NCI-H2081 (cell line): Measurements from ENCODE around the gene LTBP1.

Experiments used
- DNase-seq, 2 experiments: peaks; one replicate each; lab custom pipeline; 2025; lab: John Stamatoyannopoulos, UW

The LTBP1 gene

GRCh38 chr2:33118651-33119050, 171.9 kb downstream of the LTBP1 start:
- no peak for DNase-seq

GRCh38 chr2:33121416-33121815, 174.7 kb downstream of the LTBP1 start:
- DNase-seq: no peak

GRCh38 chr2:33121925-33122324, 175.2 kb downstream of the LTBP1 start:
- DNase-seq: no peak

- no peak for DNase-seq
Observed at GRCh38 chr2:33122726-33123125, 176.0 kb downstream of the LTBP1 start.

GRCh38 chr2:33123216-33123615, 176.5 kb downstream of the LTBP1 start:
- DNase-seq: no peak

GRCh38 chr2:33126552-33126951, 179.8 kb downstream of the LTBP1 start:
- DNase-seq: no peak

GRCh38 chr2:33126958-33127357, 180.2 kb downstream of the LTBP1 start:
- DNase-seq: no peak

- DNase-seq: no peak
Observed at GRCh38 chr2:33129263-33130053, 182.7 kb downstream of the LTBP1 start.

- DNase-seq: no peak
Observed at GRCh38 chr2:33130054-33130447, 183.3 kb downstream of the LTBP1 start.

- DNase-seq: no peak
Observed at GRCh38 chr2:33130544-33130943, 183.8 kb downstream of the LTBP1 start.

GRCh38 chr2:33131111-33131510, 184.4 kb downstream of the LTBP1 start:
- DNase-seq: no peak

- no peak for DNase-seq
Observed at GRCh38 chr2:33131749-33132148, 185.0 kb downstream of the LTBP1 start.

- no peak for DNase-seq
Observed at GRCh38 chr2:33133454-33133952, 186.8 kb downstream of the LTBP1 start.

- no peak for DNase-seq
Observed at GRCh38 chr2:33134086-33134771, 187.5 kb downstream of the LTBP1 start.

- DNase-seq: no peak
Observed at GRCh38 chr2:33134791-33135560, 188.2 kb downstream of the LTBP1 start.

- no peak for DNase-seq
Observed at GRCh38 chr2:33135645-33136044, 188.9 kb downstream of the LTBP1 start.

GRCh38 chr2:33136056-33136455, 189.3 kb downstream of the LTBP1 start:
- no peak for DNase-seq

GRCh38 chr2:33136566-33136965, 189.8 kb downstream of the LTBP1 start:
- no peak for DNase-seq

GRCh38 chr2:33137331-33137730, 190.6 kb downstream of the LTBP1 start:
- DNase-seq: no peak

GRCh38 chr2:33139949-33140348, 193.2 kb downstream of the LTBP1 start:
- DNase-seq: no peak

GRCh38 chr2:33141476-33141875, 194.7 kb downstream of the LTBP1 start:
- no peak for DNase-seq

GRCh38 chr2:33142810-33143209, 196.1 kb downstream of the LTBP1 start:
- no peak for DNase-seq

GRCh38 chr2:33144243-33144642, 197.5 kb downstream of the LTBP1 start:
- DNase-seq: no peak
